Spinal cord (tissue), 10 donors: ENCODE measurements around the gene TTPAL. TPM values are rescaled to one million over a fixed set of nuclear protein-coding genes. Genes with fewer than 3 reads are reported as not detected.
"Not testable (repeated sequence)": the region's sequence is repeated elsewhere in the genome, so short reads cannot be mapped to it uniquely, and the experiment has no call there.

Experiments
- DNase-seq, 6 donors: peaks; one replicate each; pipeline versions ENCODE4 v3.0.0 to v3.0.0-alpha.2; 2013 to 2015; ENCODE audit warnings: low spot score in 6 of 6, low read depth in 4 of 6
- H3K27ac ChIP-seq: one replicate; pipeline ENCODE4 v1.5.1; 2013; ENCODE audit warnings: low read depth, low read length, control low read depth
- H3K27me3 ChIP-seq: one replicate; pipeline ENCODE4 v1.6.1; 2013; ENCODE audit warnings: low read length; ENCODE audit not compliant: control insufficient read depth, insufficient read depth
- H3K36me3 ChIP-seq: one replicate; pipeline ENCODE4 v1.6.1; 2013; ENCODE audit warnings: low read length; ENCODE audit not compliant: control insufficient read depth, insufficient read depth
- H3K4me1 ChIP-seq: one replicate; pipeline ENCODE4 v1.6.1; 2013; ENCODE audit warnings: low read length; ENCODE audit not compliant: control insufficient read depth, insufficient read depth
- H3K4me3 ChIP-seq: one replicate; pipeline ENCODE4 v1.5.1; 2013; ENCODE audit warnings: low read depth, low read length, control low read depth
- H3K9me3 ChIP-seq: one replicate; pipeline ENCODE4 v1.6.1; 2013; ENCODE audit warnings: low read length; ENCODE audit not compliant: control insufficient read depth, insufficient read depth
- WGBS: methylation state at CpG from one replicate; pipeline ENCODE4 v1.1.5; 2013; ENCODE audit warnings: missing lambda C conversion rate; ENCODE audit not compliant: insufficient coverage; 5-methylcytosine and 5-hydroxymethylcytosine counted together
- polyA plus RNA-seq, 2 donors: library from polyadenylated mRNA; unstranded; fragments of 120-200 nt; gene quantifications; one replicate each; pipeline ENCODE4 v1.2.1, GENCODE V29; 2013; ENCODE audit not compliant: insufficient read length in 2 of 2
- total RNA-seq, 2 donors: library from RNA; depleted of rRNA in 1 of 2; stranded (reverse); fragments of 120-200 nt in 1 of 2; fragments of >200 nt in 1 of 2; gene quantifications; one replicate each; pipeline versions ENCODE4 v1.2.3 to v1.2.4, GENCODE V29; 2013 to 2014
- donor health status: healthy.

Gene TTPAL
- total and polyA plus RNA-seq, 4 donors = 7.8 to 15.9 (median 13.4) TPM

DNA sequence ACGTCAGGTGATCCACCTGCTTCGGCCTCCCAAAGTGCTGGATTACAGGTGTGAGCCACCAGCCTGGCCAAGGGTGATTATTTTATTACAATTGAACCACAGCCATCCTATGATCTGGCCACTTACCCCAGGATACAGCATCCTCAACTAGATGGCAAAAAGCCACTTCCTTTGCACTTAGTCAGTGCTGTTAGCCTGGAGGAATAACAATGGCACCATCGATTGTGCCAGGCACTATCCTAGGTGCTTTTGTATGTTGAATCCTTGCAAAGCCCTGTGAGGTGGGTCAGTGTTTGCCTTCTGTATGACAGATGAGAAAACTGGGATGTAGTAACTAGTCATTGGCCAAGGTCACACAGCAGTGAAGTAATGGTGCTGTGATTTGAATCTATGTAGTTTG is 11.2 kb upstream of the TTPAL start:
- Histone ChIP-seq H3K4me3 (no peak overlapping the region), H3K27me3 (peaks cover 3% of the 10 kb centered on the region), H3K9me3 (no peaks in the 10 kb centered on the region), H3K36me3 (no peaks in the 10 kb centered on the region), H3K4me1 (no peaks in the 10 kb centered on the region), H3K27ac (no peak overlapping the region)
- DNase-seq = no peak
- WGBS = 94% methylated on average over 3 of the region's 3 CpGs

DNA sequence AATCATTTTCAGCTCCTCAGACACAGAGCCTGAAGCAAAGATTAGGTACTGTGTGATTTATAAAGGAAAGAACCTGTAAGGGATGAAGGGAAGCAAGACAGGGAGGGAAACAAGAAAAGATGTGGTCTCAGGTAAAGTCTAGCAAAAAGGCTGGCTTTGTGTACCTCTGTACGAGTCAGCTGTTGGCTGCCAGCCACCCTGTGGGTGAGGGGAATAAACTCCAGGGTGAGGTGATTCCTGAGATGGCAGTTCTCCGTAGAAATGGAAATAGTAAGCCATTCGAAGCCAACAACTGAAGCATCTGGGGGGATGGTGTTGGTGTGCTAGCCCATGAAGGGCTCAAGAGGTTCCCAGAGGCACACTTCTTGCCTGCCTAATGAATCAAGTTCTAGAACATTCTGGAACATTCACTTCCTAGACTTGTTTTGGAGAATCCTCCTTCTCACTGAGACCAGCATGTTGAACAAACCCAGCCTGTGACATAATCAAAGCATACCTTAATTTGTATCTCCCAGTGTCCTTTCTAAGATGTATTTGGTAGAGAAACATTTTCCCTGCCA is 10.6 kb upstream of the TTPAL start:
- 21% methylated on average over 1 of the region's 3 CpGs for WGBS
- no peak for DNase-seq
- no peaks in the 10 kb centered on the region for H3K36me3 ChIP-seq
- no peaks in the 10 kb centered on the region for H3K4me1 ChIP-seq
- no peak overlapping the region for H3K27ac ChIP-seq
- H3K4me3 ChIP-seq = no peak overlapping the region
- no peaks in the 10 kb centered on the region for H3K9me3 ChIP-seq
- peaks cover 3% of the 10 kb centered on the region for H3K27me3 ChIP-seq

DNA sequence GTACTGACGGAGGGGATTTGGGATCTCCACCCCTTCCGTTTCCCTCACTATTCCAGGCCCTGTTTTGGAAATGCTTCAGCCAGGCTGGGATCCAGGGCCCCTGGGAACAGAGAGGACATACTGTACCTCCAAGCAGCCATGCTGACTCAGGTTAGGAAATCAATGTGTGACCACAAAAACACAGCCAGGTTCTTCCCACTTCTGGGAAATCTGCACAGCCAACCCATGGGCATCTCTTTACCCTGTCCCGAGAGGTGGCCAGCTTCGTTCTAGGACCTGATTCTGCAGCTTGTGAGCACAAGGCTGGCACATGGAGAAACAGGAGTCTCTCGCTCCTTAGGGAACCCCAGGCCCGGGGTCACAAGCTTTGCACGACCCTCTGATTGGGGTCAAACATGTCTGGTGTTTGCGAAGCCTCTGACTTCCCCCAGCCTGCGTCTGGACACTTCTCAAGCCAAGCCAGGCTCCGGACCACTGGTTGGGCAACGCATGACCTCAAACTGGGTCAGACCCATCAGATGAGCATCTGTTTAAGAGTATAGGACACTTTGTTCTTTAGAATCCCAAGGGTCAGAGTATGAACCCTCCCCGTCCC is 8.3 kb upstream of the TTPAL start:
- Histone ChIP-seq H3K36me3 (no peaks in the 10 kb centered on the region), H3K4me1 (no peaks in the 10 kb centered on the region), H3K27ac (no peak overlapping the region), H3K9me3 (no peaks in the 10 kb centered on the region), H3K27me3 (peaks cover 3% of the 10 kb centered on the region), H3K4me3 (no peak overlapping the region)
- no peak for DNase-seq
- WGBS = 65% methylated on average over 10 of the region's 12 CpGs

DNA sequence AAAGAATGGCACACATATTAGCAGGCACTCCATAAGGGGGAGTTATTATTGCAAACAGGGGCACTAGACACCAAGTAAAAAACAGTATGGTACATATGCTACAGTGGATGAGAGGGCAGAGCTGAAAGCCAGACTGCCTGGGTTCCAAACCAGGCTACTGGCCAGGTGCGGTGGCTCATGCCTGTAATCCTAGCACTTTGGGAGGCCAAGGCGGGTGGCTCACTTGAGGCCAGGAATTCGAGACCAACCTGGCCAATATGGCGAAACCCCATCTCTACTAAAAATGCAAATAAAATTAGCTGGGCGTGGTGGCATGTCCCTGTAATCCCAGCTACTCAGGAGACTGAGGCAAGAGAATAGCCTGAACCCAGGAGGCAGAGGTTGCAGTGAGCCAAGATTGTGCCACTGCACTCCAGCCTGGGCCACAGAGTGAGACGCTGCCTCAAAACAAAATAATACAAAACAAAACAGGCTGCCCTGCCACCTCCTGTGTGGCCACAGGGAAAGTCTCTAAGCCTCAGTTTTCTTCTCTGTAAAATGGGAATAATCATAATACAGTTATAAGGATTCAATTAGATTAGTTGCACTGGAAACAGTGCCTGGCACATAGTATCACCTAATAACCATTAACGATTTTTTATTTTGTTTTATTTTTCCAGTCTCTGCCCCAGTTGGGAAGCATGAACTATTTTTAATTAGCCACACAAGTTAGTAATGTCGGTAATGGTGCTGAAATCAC is 7.5 kb upstream of the TTPAL start:
- Histone ChIP-seq H3K4me1 (no peaks in the 10 kb centered on the region), H3K27me3 (peaks cover 3% of the 10 kb centered on the region), H3K9me3 (no peaks in the 10 kb centered on the region), H3K4me3 (no peak overlapping the region), H3K27ac (no peak overlapping the region), H3K36me3 (no peaks in the 10 kb centered on the region)
- WGBS = 96% methylated on average over 5 of the region's 8 CpGs
- no peak for DNase-seq

DNA sequence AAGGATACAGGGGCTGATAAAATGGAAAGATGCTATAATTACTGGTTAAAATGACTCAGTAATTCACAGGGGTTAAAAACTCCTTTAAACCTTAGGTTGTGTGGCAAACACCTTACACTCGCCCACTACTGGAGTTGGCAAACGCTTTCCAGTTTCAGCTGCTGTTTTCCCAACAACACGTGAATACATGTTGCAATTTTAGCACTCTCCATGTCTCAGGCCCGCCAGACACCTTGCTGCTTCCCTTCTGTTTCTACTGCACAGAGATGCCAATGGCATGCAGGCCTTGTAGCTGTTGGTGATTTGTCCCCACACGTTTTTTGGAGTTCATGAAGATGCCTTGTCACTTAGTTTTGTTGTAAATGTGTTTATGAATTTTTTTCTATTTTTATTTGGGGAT is 5.3 kb upstream of the TTPAL start:
- H3K9me3 ChIP-seq = no peaks in the 10 kb centered on the region
- no peak overlapping the region for H3K4me3 ChIP-seq
- H3K4me1 ChIP-seq = peaks cover 2% of the 10 kb centered on the region
- peaks cover 3% of the 10 kb centered on the region for H3K27me3 ChIP-seq
- no peaks in the 10 kb centered on the region for H3K36me3 ChIP-seq
- H3K27ac ChIP-seq = no peak overlapping the region
- DNase-seq = no peak
- 80% methylated on average over 4 of the region's 5 CpGs for WGBS

DNA sequence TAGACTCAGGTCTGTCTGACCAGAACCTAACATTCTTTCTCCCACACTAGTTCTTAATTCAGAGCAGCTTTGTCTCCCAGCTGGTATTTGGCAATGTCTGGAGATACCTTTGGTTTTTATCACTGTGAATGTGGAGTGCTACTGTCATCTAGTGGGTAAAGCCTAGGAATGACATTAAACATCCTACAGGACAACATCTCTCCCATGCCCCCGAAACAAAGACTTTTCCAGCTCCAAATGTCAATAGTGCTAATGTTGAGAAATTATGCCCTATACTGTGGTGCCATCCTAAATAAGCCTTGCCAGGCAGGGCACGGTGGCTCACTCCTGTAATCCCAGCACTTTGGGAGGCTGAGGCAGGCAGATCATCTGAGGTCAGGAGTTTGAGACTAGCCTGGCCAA is 4.2 kb upstream of the TTPAL start:
- DNase-seq = peak in 4 of 6 donors; percentile 29 to 87 (median 52)

DNA sequence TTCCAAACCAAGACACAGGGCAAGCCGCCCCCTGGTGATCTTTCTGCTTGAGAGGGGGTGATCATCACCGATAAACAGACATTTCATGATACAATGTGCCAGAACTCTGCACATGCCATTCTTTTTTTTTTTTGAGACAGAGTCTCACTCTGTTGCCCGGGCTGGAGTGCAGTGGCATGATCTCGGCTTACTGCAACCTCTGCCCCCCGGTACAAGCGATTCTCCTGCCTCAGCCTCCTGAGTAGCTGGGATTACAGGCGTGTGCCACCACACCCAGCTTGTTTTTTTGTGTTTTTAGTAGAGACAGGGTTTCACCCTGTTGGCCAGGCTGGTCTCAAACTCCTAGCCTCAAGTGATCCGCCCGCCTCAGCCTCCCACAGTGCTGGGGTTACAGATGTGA is 3.4 kb upstream of the TTPAL start:
- H3K4me3 ChIP-seq, H3K36me3 ChIP-seq, H3K27ac ChIP-seq, H3K27me3 ChIP-seq, DNase-seq, H3K9me3 ChIP-seq: not testable (repeated sequence)
- 75% methylated on average over 4 of the region's 9 CpGs for WGBS
- H3K4me1 ChIP-seq = peaks cover 15% of the 10 kb centered on the region

More for the DNA sequence above, 4.2 kb upstream of the TTPAL start:
- Histone ChIP-seq H3K4me3 (no peak overlapping the region), H3K27me3 (no peaks in the 10 kb centered on the region), H3K9me3 (no peaks in the 10 kb centered on the region), H3K36me3 (no peaks in the 10 kb centered on the region), H3K27ac (no peak overlapping the region), H3K4me1 (peaks cover 14% of the 10 kb centered on the region)
- WGBS = 71% methylated on average over 1 of the region's 2 CpGs

DNA sequence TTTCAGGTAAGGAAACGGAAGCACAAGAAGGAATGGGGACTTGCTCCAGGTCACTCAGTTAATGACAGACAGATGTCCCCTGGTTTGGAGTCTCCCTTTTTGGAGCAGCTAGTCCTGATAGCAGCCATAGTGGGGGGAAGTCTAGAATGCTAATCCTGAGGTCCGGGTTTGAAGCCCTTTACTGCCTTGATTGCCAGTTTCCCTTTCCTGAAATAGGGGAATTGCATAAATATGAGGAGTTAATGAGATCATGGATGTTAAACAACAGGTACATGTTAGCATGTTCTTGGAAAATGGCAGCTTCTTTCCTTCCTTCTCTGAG is 341 bp upstream of the TTPAL start:
- Histone ChIP-seq H3K4me1 (peaks cover 15% of the 10 kb centered on the region), H3K27ac (peak overlapping the region; percentile 67), H3K36me3 (peaks cover 13% of the 10 kb centered on the region), H3K27me3 (no peaks in the 10 kb centered on the region), H3K9me3 (no peaks in the 10 kb centered on the region), H3K4me3 (peak overlapping the region; percentile 76)
- 40% methylated on average over 1 of the region's 2 CpGs for WGBS
- peak in 1 of 6 donors; percentile 5 for DNase-seq

DNA sequence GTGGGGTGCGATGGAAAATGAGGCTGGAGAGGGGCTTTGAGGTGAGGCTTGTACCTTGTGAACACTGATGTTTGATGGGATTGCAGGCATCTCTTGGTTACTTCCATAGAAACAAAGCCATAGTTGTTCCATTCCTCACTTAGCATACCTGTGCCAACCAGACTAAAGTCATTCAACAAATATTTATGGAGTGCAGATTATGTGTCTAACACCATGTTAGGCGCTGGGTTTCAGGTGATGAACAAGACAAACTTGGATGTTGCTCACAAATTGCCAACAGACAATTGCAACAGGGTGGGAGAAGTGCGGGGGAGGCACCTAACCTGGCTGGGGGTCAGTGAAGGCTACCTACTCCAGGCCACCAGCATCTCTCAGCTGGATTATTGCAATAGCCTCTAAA is 1.5 kb downstream of the TTPAL start:
- Histone ChIP-seq H3K4me3 (no peak overlapping the region), H3K27me3 (no peaks in the 10 kb centered on the region), H3K36me3 (peaks cover 22% of the 10 kb centered on the region), H3K27ac (no peak overlapping the region), H3K4me1 (peaks cover 15% of the 10 kb centered on the region), H3K9me3 (no peaks in the 10 kb centered on the region)
- WGBS = 93% methylated on average over 3 of the region's 3 CpGs
- DNase-seq = no peak

DNA sequence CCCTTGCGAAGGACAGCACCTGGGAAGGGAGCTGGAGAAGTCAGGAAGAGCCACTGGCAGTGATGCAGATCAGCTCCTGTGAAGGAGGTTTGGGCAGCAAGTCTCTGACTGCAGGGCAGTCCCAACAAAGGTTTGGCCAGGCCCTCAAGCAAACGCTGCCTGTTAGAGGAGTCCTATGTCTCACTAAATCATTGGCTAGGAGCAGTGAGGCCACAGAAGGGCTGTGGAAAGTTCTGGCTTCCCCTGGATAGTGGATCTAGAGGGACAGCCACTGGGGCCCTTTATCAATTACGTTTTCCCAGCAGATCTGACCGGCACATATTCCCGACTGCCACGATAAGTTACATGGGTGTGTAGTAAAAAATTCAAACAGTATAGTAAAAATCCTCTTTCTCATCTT is 2.5 kb downstream of the TTPAL start:
- H3K4me3 ChIP-seq = no peak overlapping the region
- no peaks in the 10 kb centered on the region for H3K9me3 ChIP-seq
- peaks cover 15% of the 10 kb centered on the region for H3K4me1 ChIP-seq
- no peaks in the 10 kb centered on the region for H3K27me3 ChIP-seq
- H3K27ac ChIP-seq = no peak overlapping the region
- no peak for DNase-seq
- peaks cover 25% of the 10 kb centered on the region for H3K36me3 ChIP-seq
- 76% methylated on average over 2 of the region's 6 CpGs for WGBS
